ENCODE data around the gene CXorf58. TPM values are rescaled to one million over a fixed set of nuclear protein-coding genes. Genes with fewer than 3 reads are reported as not detected.

Gene CXorf58
- total and polyA plus RNA-seq, 2 of the 8 experiments (the other 6 are each of a cell fraction or from before 2014, with no cell fraction given) = 0.05 TPM; not detected in 1

DNA sequence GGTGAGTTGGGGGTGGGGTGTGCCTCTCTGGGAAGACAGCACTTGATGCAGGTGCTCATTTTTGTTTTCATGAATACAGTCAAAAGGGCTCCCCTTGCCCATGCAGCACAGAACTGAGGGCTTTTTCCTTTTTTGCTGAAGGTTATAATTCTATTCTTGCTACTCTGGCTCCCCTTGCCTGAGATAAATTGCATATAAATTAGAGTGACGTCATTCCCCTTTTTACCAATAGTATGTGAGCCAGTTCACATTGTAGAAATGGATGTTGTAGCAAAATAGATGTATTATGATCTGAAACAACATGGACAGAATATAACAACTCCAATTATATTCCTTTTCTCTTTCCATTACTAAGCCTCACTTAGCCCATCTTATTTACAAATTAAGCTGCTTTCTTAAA, 28.4 kb downstream of the CXorf58 start (continued):
- no peak for TF ChIP-seq TAF7 (optimal IDR thresholded peaks at IDR 0.05; ENCODE audit: borderline replicate concordance, low read depth, low read length)
